Stomach (tissue), 4 donors: ENCODE measurements around the gene NENF.

Experiments used
- EP300 ChIP-seq: sonication (generic); formaldehyde crosslinking; IDR thresholded peaks from one replicate; pipeline ENCODE4 v1.6.1; 2017; ENCODE audit warnings: antibody characterized with exemption
- POLR2A ChIP-seq, 4 donors: fragments of 450-650 bp; IDR thresholded peaks; one replicate each; pipeline ENCODE4 v1.6.1; 2016; ENCODE audit warnings: antibody characterized with exemption in 4 of 4, control low read depth in 2 of 4, mild to moderate bottlenecking in 1 of 4, moderate library complexity in 1 of 4
- POLR2AphosphoS5 ChIP-seq, 3 donors: sonication (generic); formaldehyde crosslinking; IDR thresholded peaks; one replicate each; pipeline ENCODE4 v1.6.1; 2016; ENCODE audit warnings: antibody characterized with exemption in 3 of 3
- TF ChIP-seq, protein P1 (sequence below), 7 experiments: fragments of 450-650 bp in 4 of 7; fragments of 200-600 bp in 3 of 7; sonication (generic) in 3 of 7; IDR thresholded peaks; one replicate each; pipeline ENCODE4 v1.5.1; 2016 to 2019; ENCODE audit warnings: antibody characterized with exemption in 7 of 7, control low read depth in 2 of 7, mild to moderate bottlenecking in 1 of 7

DNA sequence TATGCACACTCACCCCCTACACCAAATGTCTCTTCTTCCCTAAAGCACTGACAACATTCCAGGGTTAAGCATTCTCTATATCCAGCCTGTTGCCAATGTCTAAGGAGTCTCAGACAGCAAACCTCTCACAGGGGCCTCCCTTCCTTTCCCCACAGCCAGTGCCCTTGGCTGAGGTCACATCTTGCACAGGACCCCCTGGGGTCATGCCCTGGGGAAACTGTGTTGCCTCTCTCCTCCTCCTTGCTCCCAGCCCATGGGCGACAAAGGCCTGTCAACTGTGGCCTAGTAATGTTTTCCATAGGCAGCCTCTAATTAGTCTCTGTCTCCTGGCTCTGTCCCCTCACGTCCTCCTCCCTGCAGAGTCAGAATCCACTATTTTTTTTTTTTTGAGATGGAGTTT is 54.6 kb downstream of the NENF start:
- TF ChIP-seq EP300 (no peak), POLR2AphosphoS5 (IDR thresholded peaks at IDR 0.05) (no peak), POLR2A (IDR thresholded peaks at IDR 0.05) (no peak)
- TF ChIP-seq, protein P1, sequence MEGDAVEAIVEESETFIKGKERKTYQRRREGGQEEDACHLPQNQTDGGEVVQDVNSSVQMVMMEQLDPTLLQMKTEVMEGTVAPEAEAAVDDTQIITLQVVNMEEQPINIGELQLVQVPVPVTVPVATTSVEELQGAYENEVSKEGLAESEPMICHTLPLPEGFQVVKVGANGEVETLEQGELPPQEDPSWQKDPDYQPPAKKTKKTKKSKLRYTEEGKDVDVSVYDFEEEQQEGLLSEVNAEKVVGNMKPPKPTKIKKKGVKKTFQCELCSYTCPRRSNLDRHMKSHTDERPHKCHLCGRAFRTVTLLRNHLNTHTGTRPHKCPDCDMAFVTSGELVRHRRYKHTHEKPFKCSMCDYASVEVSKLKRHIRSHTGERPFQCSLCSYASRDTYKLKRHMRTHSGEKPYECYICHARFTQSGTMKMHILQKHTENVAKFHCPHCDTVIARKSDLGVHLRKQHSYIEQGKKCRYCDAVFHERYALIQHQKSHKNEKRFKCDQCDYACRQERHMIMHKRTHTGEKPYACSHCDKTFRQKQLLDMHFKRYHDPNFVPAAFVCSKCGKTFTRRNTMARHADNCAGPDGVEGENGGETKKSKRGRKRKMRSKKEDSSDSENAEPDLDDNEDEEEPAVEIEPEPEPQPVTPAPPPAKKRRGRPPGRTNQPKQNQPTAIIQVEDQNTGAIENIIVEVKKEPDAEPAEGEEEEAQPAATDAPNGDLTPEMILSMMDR (IDR thresholded peaks at IDR 0.05) = no peak
